Osteocyte (in vitro differentiated cells): ENCODE results near the gene HEYL. TPM values are rescaled to one million over a fixed set of nuclear protein-coding genes. Genes with fewer than 3 reads are reported as not detected.

Source experiments
- DNase-seq: peaks from one replicate; pipeline ENCODE4 v3.0.0; 2021; ENCODE audit warnings: mixed read lengths; ENCODE audit not compliant: unreplicated experiment; ENCODE audit errors: extremely low spot score
- H3K27ac Mint-ChIP-seq: one replicate; pipeline ENCODE4 v1.8.0; 2021; ENCODE audit warnings: mild to moderate bottlenecking, mixed read lengths; ENCODE audit not compliant: unreplicated experiment
- H3K27me3 Mint-ChIP-seq: one replicate; pipeline ENCODE4 v1.8.0; 2021; ENCODE audit warnings: mixed read lengths; ENCODE audit not compliant: unreplicated experiment
- H3K36me3 Mint-ChIP-seq: one replicate; pipeline ENCODE4 v1.8.0; 2021; ENCODE audit warnings: mixed read lengths; ENCODE audit not compliant: unreplicated experiment
- H3K4me1 Mint-ChIP-seq: one replicate; pipeline ENCODE4 v1.8.0; 2021; ENCODE audit warnings: mixed read lengths; ENCODE audit not compliant: unreplicated experiment
- H3K4me3 Mint-ChIP-seq: one replicate; pipeline ENCODE4 v1.8.0; 2021; ENCODE audit warnings: mild to moderate bottlenecking, moderate library complexity, mixed read lengths; ENCODE audit not compliant: unreplicated experiment
- H3K9me3 Mint-ChIP-seq: one replicate; pipeline ENCODE4 v1.8.0; 2021; ENCODE audit warnings: mixed read lengths; ENCODE audit not compliant: unreplicated experiment
- CTCF ChIP-seq: fragments of 200-600 bp; sonication (generic); IDR thresholded peaks from 2 replicates; pipeline ENCODE4 v1.5.0; 2021; ENCODE audit warnings: antibody characterized with exemption, mild to moderate bottlenecking, moderate library complexity
- total RNA-seq: library from RNA; stranded (reverse); gene quantifications from 2 replicates; pipeline ENCODE4 v1.2.1, GENCODE V29; 2021

HEYL gene
- total RNA-seq, 1 donor from 2014 or later = 1.4 TPM

- no peak for DNase-seq
- Mint-ChIP-seq H3K4me1 (no peaks in the 10 kb centered on the region), H3K27ac (no peak overlapping the region), H3K27me3 (peaks cover 84% of the 10 kb centered on the region), H3K9me3 (no peaks in the 10 kb centered on the region), H3K36me3 (no peaks in the 10 kb centered on the region), H3K4me3 (no peak overlapping the region)
- TF ChIP-seq CTCF = no peak
These were observed 44.8 kb upstream of the HEYL start for GRCh38 chr1:39684313-39684664.

- TF ChIP-seq CTCF = no peak
- no peaks in the 10 kb centered on the region for H3K9me3 Mint-ChIP-seq
- no peaks in the 10 kb centered on the region for H3K4me1 Mint-ChIP-seq
- no peak overlapping the region for H3K27ac Mint-ChIP-seq
- no peak overlapping the region for H3K4me3 Mint-ChIP-seq
- H3K36me3 Mint-ChIP-seq = no peaks in the 10 kb centered on the region
- DNase-seq = no peak
- peaks cover 82% of the 10 kb centered on the region for H3K27me3 Mint-ChIP-seq
These were observed 44.3 kb upstream of the HEYL start for GRCh38 chr1:39683591-39684312.

- TF ChIP-seq CTCF = no peak
- H3K9me3 Mint-ChIP-seq = no peaks in the 10 kb centered on the region
- H3K36me3 Mint-ChIP-seq = no peaks in the 10 kb centered on the region
- H3K4me1 Mint-ChIP-seq = no peaks in the 10 kb centered on the region
- peaks cover 69% of the 10 kb centered on the region for H3K27me3 Mint-ChIP-seq
- no peak overlapping the region for H3K4me3 Mint-ChIP-seq
- H3K27ac Mint-ChIP-seq = no peak overlapping the region
- no peak for DNase-seq
These were observed 42.6 kb upstream of the HEYL start for GRCh38 chr1:39681999-39682398.

GRCh38 chr1:39681294-39681693 is 41.9 kb upstream of the HEYL start:
- H3K27me3 Mint-ChIP-seq = peaks cover 62% of the 10 kb centered on the region
- H3K9me3 Mint-ChIP-seq = no peaks in the 10 kb centered on the region

GRCh38 chr1:39680751-39681150 is 41.3 kb upstream of the HEYL start:
- Mint-ChIP-seq H3K27me3 (peaks cover 59% of the 10 kb centered on the region), H3K4me3 (no peak overlapping the region), H3K4me1 (peaks cover 4% of the 10 kb centered on the region), H3K27ac (no peak overlapping the region), H3K36me3 (no peaks in the 10 kb centered on the region), H3K9me3 (no peaks in the 10 kb centered on the region)
- no peak for DNase-seq
- TF ChIP-seq CTCF = no peak

More at GRCh38 chr1:39681294-39681693, 41.9 kb upstream of the HEYL start:
- Mint-ChIP-seq H3K4me3 (no peak overlapping the region), H3K36me3 (no peaks in the 10 kb centered on the region), H3K4me1 (peaks cover 4% of the 10 kb centered on the region), H3K27ac (no peak overlapping the region)
- no peak for TF ChIP-seq CTCF
- no peak for DNase-seq
